HepG2 (cell line): ENCODE data around the gene AARSD1. TPM values are rescaled to one million over a fixed set of nuclear protein-coding genes. Genes with fewer than 3 reads are reported as not detected.
A peak's percentile ranks its signal among the peaks of the same experiment; 100 is the strongest.

Source experiments
- AHR ChIP-seq: IDR thresholded peaks from 2 replicates; pipeline ENCODE4 v1.6.1; 2018; ENCODE audit warnings: missing genetic modification reagents, missing compliant biosample characterization
- ATRX ChIP-seq: sonication (generic); formaldehyde crosslinking; IDR thresholded peaks from 2 replicates; pipeline ENCODE4 v1.4.0; 2020; ENCODE audit warnings: missing genetic modification reagents, borderline replicate concordance
- BORCS8-MEF2B ChIP-seq: sonication (generic); formaldehyde crosslinking; IDR thresholded peaks from 2 replicates; pipeline ENCODE4 v1.8.0; 2022; ENCODE audit warnings: mild to moderate bottlenecking, missing genetic modification reagents
- BRF2 ChIP-seq: sonication (generic); formaldehyde crosslinking; IDR thresholded peaks from 2 replicates; pipeline ENCODE4 v1.8.1; 2022; ENCODE audit warnings: mild to moderate bottlenecking, missing genetic modification reagents
- CTCF ChIP-seq: sonication (generic); formaldehyde crosslinking; IDR thresholded peaks from 2 replicates; pipeline ENCODE4 v1.5.0; 2020; ENCODE audit warnings: mild to moderate bottlenecking, missing genetic modification reagents, moderate library complexity
- EEA1 ChIP-seq: sonication (generic); formaldehyde crosslinking; IDR thresholded peaks from 2 replicates; pipeline ENCODE4 v1.5.1; 2020; ENCODE audit warnings: mild to moderate bottlenecking, missing genetic modification reagents, borderline replicate concordance
- FOXP1 ChIP-seq, 2 experiments: fragments of 450-650 bp in 1 of 2; IDR thresholded peaks; 2 replicates each; pipeline ENCODE4 v1.6.1; 2017 to 2018; ENCODE audit warnings: antibody characterized with exemption in 1 of 2
- HOXA7 ChIP-seq: sonication (generic); formaldehyde crosslinking; IDR thresholded peaks from 2 replicates; pipeline ENCODE4 v1.8.1; 2022; ENCODE audit warnings: mild to moderate bottlenecking, missing genetic modification reagents, moderate library complexity
- HOXD1 ChIP-seq: sonication (generic); formaldehyde crosslinking; IDR thresholded peaks from 2 replicates; pipeline ENCODE4 v1.5.0; 2020; ENCODE audit warnings: missing genetic modification reagents
- KLF6 ChIP-seq: IDR thresholded peaks from 2 replicates; pipeline ENCODE4 v1.8.0; 2016; ENCODE audit warnings: missing biosample characterization, missing genetic modification reagents
- LBX2 ChIP-seq: sonication (generic); formaldehyde crosslinking; IDR thresholded peaks from 2 replicates; pipeline ENCODE4 v1.5.0; 2020; ENCODE audit warnings: missing genetic modification reagents, mild to moderate bottlenecking, borderline replicate concordance
- NAIF1 ChIP-seq: sonication (generic); formaldehyde crosslinking; IDR thresholded peaks from 2 replicates; pipeline ENCODE4 v1.5.0; 2020; ENCODE audit warnings: mild to moderate bottlenecking, missing genetic modification reagents, borderline replicate concordance
- RAD51 ChIP-seq: fragments of 450-650 bp; IDR thresholded peaks from 2 replicates; pipeline ENCODE4 v1.6.1; 2016; ENCODE audit warnings: borderline replicate concordance
- RBM22 ChIP-seq: fragments of 200-400 bp; formaldehyde crosslinking; optimal IDR thresholded peaks from 2 replicates; pipeline ENCODE3; 2017; ENCODE audit warnings: mild to moderate bottlenecking, low read length, moderate library complexity
- REST ChIP-seq, 2 experiments: IDR thresholded peaks; 2 replicates each; pipeline ENCODE4 v1.6.1; 2011 to 2012; ENCODE audit warnings: low read length in 2 of 2, borderline replicate concordance in 1 of 2, low read depth in 1 of 2, mild to moderate bottlenecking in 1 of 2, moderate library complexity in 1 of 2
- SOX6 ChIP-seq, 2 experiments: fragments of 450-650 bp in 1 of 2; sonication (generic) in 1 of 2; formaldehyde crosslinking in 1 of 2; IDR thresholded peaks; 2 replicates each; pipeline versions ENCODE4 v1.4.0 to v1.6.1; 2017 to 2020; ENCODE audit warnings: antibody characterized with exemption in 1 of 2, mild to moderate bottlenecking in 1 of 2, missing genetic modification reagents in 1 of 2
- ZBTB8A ChIP-seq: sonication (generic); formaldehyde crosslinking; IDR thresholded peaks from 2 replicates; pipeline ENCODE4 v1.4.0; 2020; ENCODE audit warnings: mild to moderate bottlenecking, low read depth, missing genetic modification reagents, borderline replicate concordance
- ZNF256 ChIP-seq: sonication (generic); formaldehyde crosslinking; conservative IDR thresholded peaks from 2 replicates; pipeline ENCODE4 v1.4.0; 2020; ENCODE audit warnings: missing genetic modification reagents
- ZNF431 ChIP-seq: sonication (generic); formaldehyde crosslinking; IDR thresholded peaks from 2 replicates; pipeline ENCODE4 v1.9.0; 2022; ENCODE audit warnings: missing genetic modification reagents, low read depth, mild to moderate bottlenecking, borderline replicate concordance
- ZNF569 ChIP-seq: sonication (generic); formaldehyde crosslinking; IDR thresholded peaks from 2 replicates; pipeline ENCODE4 v1.5.0; 2020; ENCODE audit warnings: mild to moderate bottlenecking, missing genetic modification reagents, moderate library complexity, borderline replicate concordance
- ZNF777 ChIP-seq: sonication (generic); formaldehyde crosslinking; IDR thresholded peaks from 2 replicates; pipeline ENCODE4 v1.4.0; 2020; ENCODE audit warnings: missing genetic modification reagents
- polyA plus RNA-seq, 8 experiments: library from polyadenylated mRNA; depleted of rRNA in 3 of 8; stranded (reverse) in 7 of 8; unstranded in 1 of 8; fragments of >200 nt; fragmentation: Illumina TruSeq in 4 of 8; extraction: Trizol in 4 of 8; gene quantifications; 2 replicates each; pipeline versions ENCODE4 v1.2.1 to v1.2.3, GENCODE V29; 2011 to 2016; ENCODE audit warnings: low read depth in 4 of 8, missing spikeins in 1 of 8, mixed read lengths in 1 of 8; ENCODE audit not compliant: insufficient read depth in 1 of 8
- total RNA-seq, 5 experiments: library from RNA; depleted of rRNA; stranded (reverse); fragments of >200 nt; fragmentation: Illumina TruSeq; extraction: Trizol; gene quantifications; 2 replicates each; pipeline ENCODE4 v1.2.3, GENCODE V29; 2016; ENCODE audit warnings: low read depth in 1 of 5

AARSD1 gene
- total and polyA plus RNA-seq, 2 of the 13 experiments (the other 11 are each of a cell fraction or from before 2014, with no cell fraction given) = 24.7 to 29.3 TPM

GRCh38 chr17:42997984-42998938 is 34.0 kb upstream of the AARSD1 start, which contains the start of gene RPL27 (continued):
- TF ChIP-seq REST (IDR thresholded peaks at IDR 0.05; ENCODE audit: borderline replicate concordance in 1 of 2, low read depth in 1 of 2, low read length in 2 of 2) (peak in 1 of 2 experiments; percentile 74; a peak in 1 of 4 replicates), ZBTB8A (CRISPR knock-in tag) (peak; percentile 42; the same call in 1 of the 2 replicates), HOXD1 (peak; percentile 83), ZNF569 (no peak; the same call in 1 of the 2 replicates), LBX2 (peak; percentile 50; the same call in 1 of the 2 replicates), ZNF431 (CRISPR knock-in tag) (peak; percentile 88; the same call in 1 of the 2 replicates), HOXA7 (CRISPR knock-in tag) (no peak), KLF6 (CRISPR knock-in tag) (peak; percentile 96), ZNF256 (CRISPR knock-in tag) (0 out of 2 replicates have a peak, but pooled peaks have one; percentile 7), RAD51 (no peak), ATRX (CRISPR knock-in tag) (no peak; the same call in 1 of the 2 replicates), SOX6 (IDR thresholded peaks at IDR 0.05) (no peak), SOX6 (CRISPR knock-in tag; IDR thresholded peaks at IDR 0.05) (peak; percentile 93), FOXP1 (IDR thresholded peaks at IDR 0.05) (peak; percentile 91), FOXP1 (CRISPR knock-in tag; IDR thresholded peaks at IDR 0.05) (peak; percentile 83), NAIF1 (CRISPR knock-in tag) (peak; percentile 93), BORCS8-MEF2B (CRISPR knock-in tag) (peak; percentile 97), AHR (CRISPR knock-in tag) (peak; percentile 81; the same call in 1 of the 2 replicates), BRF2 (CRISPR knock-in tag) (peak; percentile 96; the same call in 1 of the 2 replicates), CTCF (CRISPR knock-in tag) (peak; percentile 90), RBM22 (no peak), EEA1 (CRISPR knock-in tag) (peak; percentile 69; the same call in 1 of the 2 replicates), ZNF777 (CRISPR knock-in tag) (peak; percentile 75)
